Keratinocyte (primary cell): ENCODE measurements around the gene HNF4A. TPM values are rescaled to one million over a fixed set of nuclear protein-coding genes. Genes with fewer than 3 reads are reported as not detected.

ENCODE experiments used
- DNase-seq: peaks from one replicate; pipeline ENCODE4 v3.0.0-alpha.2; 2011; ENCODE audit warnings: low read depth, missing footprints, low spot score
- FAIRE-seq: peaks from 2 replicates; lab custom pipeline; 2011; peaks lifted over from hg19 to GRCh38; lab: Jason Lieb, UNC
- H2AFZ ChIP-seq: 2 replicates; pipeline ENCODE4 v1.6.0; 2012; ENCODE audit warnings: low read length, control low read depth, inconsistent platforms; ENCODE audit not compliant: control insufficient read depth
- H3K27ac ChIP-seq: 2 replicates; pipeline ENCODE4 v1.5.1; 2011; ENCODE audit warnings: low read length; ENCODE audit not compliant: control insufficient read depth, insufficient read depth
- H3K27me3 ChIP-seq: 3 replicates; pipeline ENCODE4 v1.6.0; 2011; ENCODE audit warnings: low read length; ENCODE audit not compliant: control insufficient read depth, insufficient read depth; ENCODE audit errors: extremely low read depth
- H3K36me3 ChIP-seq, 2 experiments: 2 replicates in 1 of 2; 3 replicates in 1 of 2; pipeline ENCODE4 v1.5.1; 2011; ENCODE audit warnings: low read length in 2 of 2, mild to moderate bottlenecking in 1 of 2; ENCODE audit not compliant: control insufficient read depth in 2 of 2, insufficient read depth in 2 of 2; ENCODE audit errors: extremely low read depth in 1 of 2
- H3K4me1 ChIP-seq: 3 replicates; pipeline ENCODE4 v1.5.1; 2011; ENCODE audit warnings: low read length; ENCODE audit not compliant: control insufficient read depth, insufficient read depth; ENCODE audit errors: extremely low read depth
- H3K4me2 ChIP-seq: 3 replicates; pipeline ENCODE4 v1.6.0; 2011; ENCODE audit warnings: low read depth, low read length; ENCODE audit not compliant: control insufficient read depth, insufficient read depth; ENCODE audit errors: extremely low read depth
- H3K4me3 ChIP-seq, 3 experiments: fragments of 200-600 bp in 1 of 3; sonication (generic) in 1 of 3; 2 replicates in 2 of 3; 3 replicates in 1 of 3; pipeline ENCODE4 v1.5.1; 2011 to 2016; ENCODE audit warnings: low read length in 3 of 3, mild to moderate bottlenecking in 3 of 3, control low read depth in 2 of 3, inconsistent platforms in 1 of 3, low read depth in 1 of 3, mixed read lengths in 1 of 3, mixed run types in 1 of 3, moderate library complexity in 1 of 3; ENCODE audit not compliant: control insufficient read depth in 2 of 3, insufficient read depth in 2 of 3; ENCODE audit errors: extremely low read depth in 1 of 3
- H3K79me2 ChIP-seq: 2 replicates; pipeline ENCODE4 v1.6.0; 2012; ENCODE audit warnings: low read length; ENCODE audit not compliant: control insufficient read depth, insufficient read depth
- H3K9ac ChIP-seq: 3 replicates; pipeline ENCODE4 v1.6.0; 2011; ENCODE audit warnings: low read length; ENCODE audit not compliant: control insufficient read depth, insufficient read depth; ENCODE audit errors: extremely low read depth
- H3K9me1 ChIP-seq: 3 replicates; pipeline ENCODE4 v1.6.0; 2011; ENCODE audit warnings: low read length; ENCODE audit not compliant: control insufficient read depth, insufficient read depth; ENCODE audit errors: extremely low read depth
- H3K9me3 ChIP-seq: 2 replicates; pipeline ENCODE4 v1.5.1; 2012; ENCODE audit warnings: low read depth, low read length; ENCODE audit not compliant: control insufficient read depth
- H4K20me1 ChIP-seq: 3 replicates; pipeline ENCODE4 v1.6.0; 2011; ENCODE audit warnings: low read length; ENCODE audit not compliant: control insufficient read depth, insufficient read depth; ENCODE audit errors: extremely low read depth
- CTCF ChIP-seq, 3 experiments: IDR thresholded peaks in 1 of 3; conservative IDR thresholded peaks in 1 of 3; optimal IDR thresholded peaks in 1 of 3; 2 replicates in 2 of 3; 3 replicates in 1 of 3; pipeline versions ENCODE3 to v1.5.1; 2011; ENCODE audit warnings: low read length in 3 of 3, mild to moderate bottlenecking in 3 of 3, moderate library complexity in 2 of 3, control low read depth in 1 of 3, inconsistent platforms in 1 of 3; ENCODE audit not compliant: insufficient read depth in 2 of 3; ENCODE audit errors: extremely low read depth in 1 of 3
- EZH2 ChIP-seq: IDR thresholded peaks from one replicate; pipeline ENCODE4 v1.6.1; 2012; ENCODE audit warnings: inconsistent platforms, mild to moderate bottlenecking, low read length, moderate library complexity
- dilution Hi-C: fragments of 300-500 bp; cut with MboI; formaldehyde crosslinking; loops from one replicate; pipeline ENCODE4 v1.7.0; 2020; ENCODE audit warnings: low sequenced_read_pairs; ENCODE audit not compliant: extremely low pct_ligation_motif_present
- polyA plus RNA-seq, 5 experiments: library from polyadenylated mRNA; depleted of rRNA in 3 of 5; stranded (reverse) in 3 of 5; stranded (forward) in 1 of 5; unstranded in 1 of 5; fragments of >200 nt; gene quantifications; 1 replicate in 1 of 5; 2 replicates in 3 of 5; 3 replicates in 1 of 5; pipeline versions ENCODE4 v1.2.1 to v1.2.3, GENCODE V29; 2011 to 2012; ENCODE audit warnings: missing spikeins in 2 of 5, low read depth in 1 of 5, low replicate concordance in 1 of 5

HNF4A gene
- polyA plus RNA-seq, 1 donor (not counting 4 experiments of a cell fraction or from before 2014, with no cell fraction given): not detected

GRCh38 chr20:44403194-44404112, 48.0 kb downstream of the HNF4A start:
- Histone ChIP-seq H3K9ac (no peak overlapping the region), H3K27ac (no peak overlapping the region), H4K20me1 (no peaks in the 10 kb centered on the region), H3K27me3 (no peaks in the 10 kb centered on the region), H3K4me2 (no peak overlapping the region), H3K9me3 (no peaks in the 10 kb centered on the region), H3K9me1 (no peaks in the 10 kb centered on the region), H3K36me3 (no peaks in the 10 kb centered on the region), H3K79me2 (no peaks in the 10 kb centered on the region), H3K4me1 (peaks cover 21% of the 10 kb centered on the region), H3K4me3 (no peak overlapping the region), H2AFZ (no peak overlapping the region)
- TF ChIP-seq EZH2: no peak
- no peak for TF ChIP-seq CTCF (optimal IDR thresholded peaks at IDR 0.05 in 1 of 3, IDR thresholded peaks at IDR 0.05 in 1 of 3, conservative IDR thresholded peaks at IDR 0.05 in 1 of 3; ENCODE audit: extremely low read depth in 1 of 3, insufficient read depth in 2 of 3, low read length in 3 of 3)
- dilution Hi-C loops: no loop called here
- DNase-seq: no peak
- FAIRE-seq: no peak

- no peaks in the 10 kb centered on the region for H3K9me3 ChIP-seq
- no peaks in the 10 kb centered on the region for H3K79me2 ChIP-seq
- dilution Hi-C loops: no loop called here
- no peak overlapping the region for H2AFZ ChIP-seq
- H3K27me3 ChIP-seq: no peaks in the 10 kb centered on the region
- H3K4me1 ChIP-seq: peaks cover 27% of the 10 kb centered on the region
- no peak overlapping the region for H3K27ac ChIP-seq
- no peak overlapping the region for H3K4me2 ChIP-seq
- FAIRE-seq: no peak
- H3K9ac ChIP-seq: no peak overlapping the region
- no peaks in the 10 kb centered on the region for H3K36me3 ChIP-seq
- no peak for TF ChIP-seq EZH2
- TF ChIP-seq CTCF (optimal IDR thresholded peaks at IDR 0.05 in 1 of 3, IDR thresholded peaks at IDR 0.05 in 1 of 3, conservative IDR thresholded peaks at IDR 0.05 in 1 of 3; ENCODE audit: extremely low read depth in 1 of 3, insufficient read depth in 2 of 3, low read length in 3 of 3): no peak
- no peaks in the 10 kb centered on the region for H3K9me1 ChIP-seq
- H3K4me3 ChIP-seq: no peak overlapping the region
- DNase-seq: no peak
- no peaks in the 10 kb centered on the region for H4K20me1 ChIP-seq
Observed at GRCh38 chr20:44404204-44405181, 49.0 kb downstream of the HNF4A start.
